CD4-positive, alpha-beta T cell treated with Interleukin-4 for 1 hour (primary cell): ENCODE results near the gene CPO.
"Not testable (repeated sequence)": the region's sequence is repeated elsewhere in the genome, so short reads cannot be mapped to it uniquely, and the experiment has no call there.

Experiments
- DNase-seq, 2 donors: peaks; one replicate each; pipeline ENCODE4 v3.0.0-alpha.2; 2020 to 2022

CPO gene, protein sequence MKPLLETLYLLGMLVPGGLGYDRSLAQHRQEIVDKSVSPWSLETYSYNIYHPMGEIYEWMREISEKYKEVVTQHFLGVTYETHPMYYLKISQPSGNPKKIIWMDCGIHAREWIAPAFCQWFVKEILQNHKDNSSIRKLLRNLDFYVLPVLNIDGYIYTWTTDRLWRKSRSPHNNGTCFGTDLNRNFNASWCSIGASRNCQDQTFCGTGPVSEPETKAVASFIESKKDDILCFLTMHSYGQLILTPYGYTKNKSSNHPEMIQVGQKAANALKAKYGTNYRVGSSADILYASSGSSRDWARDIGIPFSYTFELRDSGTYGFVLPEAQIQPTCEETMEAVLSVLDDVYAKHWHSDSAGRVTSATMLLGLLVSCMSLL

DNA sequence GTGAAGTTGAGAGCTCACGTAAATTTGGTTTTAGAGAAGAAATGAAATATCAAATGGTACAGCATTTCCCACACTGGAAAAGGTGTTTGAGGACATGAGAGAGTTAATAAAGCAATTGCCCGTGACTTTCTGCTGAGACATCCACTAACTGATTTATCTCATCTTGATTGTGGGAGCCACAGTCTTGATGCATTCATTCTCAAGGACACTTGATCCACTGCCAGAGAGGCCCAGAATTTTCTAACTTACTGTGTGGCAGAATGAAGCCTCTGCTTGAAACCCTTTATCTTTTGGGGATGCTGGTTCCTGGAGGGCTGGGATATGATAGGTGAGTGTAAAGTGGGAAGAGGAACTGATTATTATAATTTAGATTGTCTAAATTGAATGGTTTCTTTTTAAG, at the start of gene CPO:
Gene CPO (plus strand): TSS at position 179 of the 400 bp plus-strand sequence. CDS start 82 bp downstream, at position 261.
- no peak for DNase-seq

DNA sequence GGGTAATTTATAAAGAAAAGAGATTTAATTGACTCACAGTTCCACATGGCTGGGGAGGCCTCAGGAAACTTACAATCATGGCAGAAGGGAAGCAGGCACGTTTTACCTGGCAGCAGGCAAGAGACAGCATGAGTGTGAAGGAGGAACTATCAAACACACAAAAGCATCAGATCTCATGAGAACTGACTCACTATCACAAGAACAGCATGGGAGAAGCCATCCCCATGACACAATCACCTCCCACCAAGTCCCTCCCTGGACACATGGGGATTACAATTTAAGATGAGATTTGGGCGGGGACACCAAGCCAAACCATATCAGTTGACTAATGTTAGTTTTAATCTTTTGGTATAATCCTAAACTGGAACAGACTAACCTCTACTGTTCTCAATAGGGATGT, 49.1 kb upstream of the CPO start:
- no peak for DNase-seq

DNA sequence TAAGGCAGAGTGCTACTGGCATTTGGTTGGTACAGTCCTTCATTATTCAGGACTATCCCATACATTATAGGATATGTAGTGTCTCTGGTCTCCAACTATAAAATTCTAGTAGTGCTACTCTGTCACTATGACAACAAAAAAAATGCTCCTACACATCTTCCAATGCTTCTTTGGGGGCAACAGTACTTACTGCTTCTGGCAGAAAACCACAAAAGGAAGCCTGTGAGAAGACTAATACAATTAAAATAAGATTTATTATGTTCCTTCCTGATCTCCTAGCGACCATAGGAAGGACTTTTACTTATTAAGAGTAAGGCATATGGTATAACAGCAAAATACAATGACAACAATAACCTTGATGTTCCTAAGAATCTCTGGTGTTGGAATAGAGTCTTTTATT, 48.4 kb upstream of the CPO start:
- no peak for DNase-seq

DNA sequence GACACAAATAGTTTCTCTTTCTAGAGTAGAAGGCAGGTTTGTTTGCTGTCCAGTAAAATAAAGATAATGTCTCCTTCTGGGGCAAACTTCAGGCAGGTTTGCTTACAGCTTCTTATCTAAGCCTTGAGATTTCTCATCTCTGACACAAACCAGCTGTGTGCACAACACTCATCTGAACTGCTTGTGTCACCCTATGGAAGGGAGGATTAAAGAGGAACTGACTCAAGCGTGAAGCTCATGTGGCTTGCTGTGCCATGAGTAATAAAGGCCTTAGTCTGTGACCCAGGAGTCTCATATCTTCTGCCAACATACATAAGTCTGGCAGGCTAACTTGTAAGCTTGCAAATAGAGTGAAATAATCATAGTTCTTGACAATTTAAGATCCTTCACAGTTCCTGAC, 24.2 kb upstream of the CPO start:
- DNase-seq: no peak

DNA sequence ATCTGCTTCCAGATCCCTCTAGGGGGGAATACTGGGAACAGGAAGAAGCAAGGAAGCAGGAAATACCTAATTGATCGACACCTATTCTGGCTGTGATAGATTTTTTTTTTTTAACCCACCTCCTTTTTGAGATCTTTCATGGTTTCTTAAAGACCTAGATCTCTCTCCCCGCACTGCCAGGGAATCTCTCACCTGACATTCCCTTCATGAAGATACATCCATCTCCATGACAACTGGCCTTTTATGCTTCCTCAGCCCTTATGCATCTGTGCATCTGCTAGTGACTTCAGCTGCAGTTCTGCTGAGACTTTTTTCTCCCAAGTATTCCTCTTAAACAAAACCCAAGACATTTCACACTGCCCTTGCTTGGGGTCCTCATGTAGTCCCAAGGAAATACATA, 21.1 kb upstream of the CPO start:
- DNase-seq: no peak

DNA sequence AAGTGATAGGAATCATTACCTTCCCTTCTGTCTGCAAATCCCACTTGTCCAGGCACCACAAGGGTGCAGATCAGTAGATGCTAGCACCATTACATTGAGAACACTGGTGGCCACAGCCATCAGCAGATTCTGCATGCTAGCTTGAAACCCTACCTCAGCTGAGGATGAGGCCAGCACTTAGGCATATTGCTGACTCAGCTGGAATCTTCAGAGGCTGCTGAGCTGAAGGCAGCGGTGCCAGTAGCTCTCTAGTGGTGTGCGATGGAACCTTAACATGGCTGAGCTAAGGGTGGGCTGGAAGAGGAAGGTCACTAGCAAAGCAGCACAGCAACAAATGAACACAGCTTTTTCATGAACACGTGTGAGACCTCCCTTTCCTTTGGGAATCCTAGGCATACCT, 19.0 kb upstream of the CPO start:
- no peak for DNase-seq

DNA sequence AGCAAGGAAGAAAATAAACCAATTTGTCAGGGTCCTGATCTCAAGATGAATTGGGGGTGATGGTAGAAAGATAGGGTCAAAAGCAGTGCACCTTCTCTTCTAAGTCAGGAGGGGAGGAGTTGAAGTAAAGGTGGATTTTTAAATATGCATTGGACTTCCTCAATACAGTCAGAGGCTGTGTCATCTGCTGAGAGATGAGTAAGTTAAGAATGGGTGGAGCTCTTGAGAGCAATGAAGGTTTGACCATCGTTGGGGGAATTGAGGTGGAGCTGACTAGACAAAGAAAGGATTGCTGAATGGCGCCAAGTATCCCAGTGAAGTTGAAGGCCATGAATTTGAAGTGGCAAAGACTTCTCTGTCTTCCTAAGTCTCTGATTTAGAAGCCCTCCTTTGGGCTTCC, 18.4 kb upstream of the CPO start:
- DNase-seq: no peak

DNA sequence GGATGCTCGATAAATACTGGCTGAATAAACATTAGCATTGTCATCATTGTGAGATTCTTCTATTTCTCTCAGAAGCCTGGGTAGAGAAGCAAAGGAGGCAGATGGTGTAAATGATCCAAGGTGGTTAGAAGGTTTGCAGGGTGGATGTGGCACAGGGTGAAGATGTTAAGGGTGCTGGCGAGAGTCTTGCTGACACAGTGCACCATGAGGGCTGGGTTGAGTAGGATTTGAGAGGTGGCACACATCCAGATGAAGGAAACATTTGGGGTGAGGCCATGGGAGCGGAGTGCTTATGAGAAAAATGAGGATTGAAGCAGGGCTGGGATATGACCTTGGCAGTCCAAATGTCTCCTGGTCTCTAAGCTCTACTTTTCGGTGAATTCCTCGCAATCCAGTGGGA, 17.8 kb upstream of the CPO start:
- DNase-seq: no peak

DNA sequence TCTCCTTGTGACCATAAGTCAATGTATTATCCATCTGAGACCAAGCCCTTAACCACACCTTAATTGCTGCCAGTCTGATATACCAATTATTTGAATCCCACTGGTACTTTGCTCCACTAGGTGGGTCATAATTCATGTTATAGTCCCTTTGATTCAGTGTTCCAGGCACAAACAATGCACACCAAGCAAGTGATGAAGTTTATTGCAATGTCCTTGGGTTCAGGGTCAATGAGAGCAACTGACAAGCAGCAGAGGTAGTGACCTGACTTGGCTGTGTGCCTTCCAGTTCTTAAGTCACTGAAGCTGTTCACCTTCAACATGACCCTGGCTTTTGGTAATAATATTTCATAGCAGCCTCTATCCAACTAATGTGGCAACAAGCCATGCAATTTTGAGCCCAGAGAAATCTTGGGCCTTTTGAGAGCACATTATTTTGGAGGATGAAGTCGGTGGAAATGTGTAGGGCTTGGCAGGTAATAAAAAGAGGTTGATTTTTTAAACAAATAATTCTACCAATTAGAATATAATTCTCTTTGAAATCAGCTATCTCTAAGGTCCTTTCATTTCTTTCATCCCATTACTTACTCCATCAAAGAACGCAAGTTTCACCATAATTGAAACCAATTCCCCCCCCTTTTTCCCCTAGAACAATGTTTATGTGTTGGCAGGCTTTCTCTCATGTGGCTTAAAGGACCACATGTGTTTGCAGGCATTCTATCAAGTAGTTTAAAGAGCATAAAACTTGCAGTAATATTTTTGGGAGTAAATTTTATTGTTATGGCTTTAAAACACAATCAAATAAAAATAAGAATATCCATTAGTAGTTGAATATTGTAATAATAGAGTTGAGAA, 3.1 kb upstream of the CPO start:
- DNase-seq: no peak

DNA sequence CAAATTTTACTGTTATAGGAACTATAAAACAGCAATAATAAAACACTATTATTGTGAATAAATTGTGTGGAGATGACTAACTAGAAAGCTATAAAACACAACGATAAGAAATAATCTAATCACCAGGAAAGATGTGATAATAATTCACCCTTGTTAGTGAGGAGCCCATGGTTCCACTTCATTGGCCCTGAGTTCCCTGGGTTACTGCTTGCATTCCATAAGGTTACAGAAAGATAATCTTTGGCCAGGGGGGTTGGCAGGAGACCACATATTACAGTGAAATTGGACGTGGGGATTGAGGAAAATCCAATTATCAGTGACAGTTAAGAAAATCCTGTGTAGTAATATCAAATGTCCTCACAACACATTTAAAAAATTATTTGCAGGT, 2.5 kb upstream of the CPO start:
- DNase-seq: no peak

DNA sequence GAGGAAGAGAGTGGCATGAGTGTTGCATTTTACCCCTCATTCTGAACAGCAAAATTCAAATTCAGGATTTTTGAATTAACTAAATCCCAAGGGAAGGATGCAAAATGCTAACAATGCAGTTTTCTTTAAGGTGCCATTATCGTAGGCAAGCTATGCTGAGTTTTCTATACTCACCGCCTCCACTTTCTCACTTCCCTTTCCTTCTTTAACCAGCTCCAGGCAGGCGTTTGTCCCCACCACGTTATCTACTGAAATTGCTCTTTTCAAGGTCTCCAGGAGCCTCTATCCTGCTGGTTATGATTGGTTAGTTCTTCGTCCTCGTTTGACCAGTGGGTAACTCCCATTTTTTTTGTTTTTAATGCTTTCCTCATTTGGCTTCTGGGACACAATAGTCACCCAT, 1.8 kb upstream of the CPO start:
- no peak for DNase-seq

DNA sequence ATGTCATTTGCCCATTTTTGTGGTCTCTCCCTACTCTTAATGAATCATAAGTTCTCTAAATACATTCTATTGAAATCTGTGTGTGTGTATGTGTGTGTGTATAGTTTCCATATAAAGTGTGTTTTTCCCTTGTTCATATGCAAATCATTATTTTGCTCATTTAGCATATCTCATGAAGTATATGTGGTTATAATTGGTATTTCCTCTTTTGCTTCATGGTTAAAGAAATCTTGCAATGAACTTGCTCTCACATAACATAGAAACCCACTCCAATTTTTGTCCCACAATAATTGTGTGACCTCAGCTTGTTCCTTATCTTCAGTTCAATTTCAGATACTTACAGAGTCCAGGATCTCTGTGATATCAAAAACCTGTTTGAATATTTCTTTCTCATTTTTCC, 1.2 kb downstream of the CPO start:
- no peak for DNase-seq

DNA sequence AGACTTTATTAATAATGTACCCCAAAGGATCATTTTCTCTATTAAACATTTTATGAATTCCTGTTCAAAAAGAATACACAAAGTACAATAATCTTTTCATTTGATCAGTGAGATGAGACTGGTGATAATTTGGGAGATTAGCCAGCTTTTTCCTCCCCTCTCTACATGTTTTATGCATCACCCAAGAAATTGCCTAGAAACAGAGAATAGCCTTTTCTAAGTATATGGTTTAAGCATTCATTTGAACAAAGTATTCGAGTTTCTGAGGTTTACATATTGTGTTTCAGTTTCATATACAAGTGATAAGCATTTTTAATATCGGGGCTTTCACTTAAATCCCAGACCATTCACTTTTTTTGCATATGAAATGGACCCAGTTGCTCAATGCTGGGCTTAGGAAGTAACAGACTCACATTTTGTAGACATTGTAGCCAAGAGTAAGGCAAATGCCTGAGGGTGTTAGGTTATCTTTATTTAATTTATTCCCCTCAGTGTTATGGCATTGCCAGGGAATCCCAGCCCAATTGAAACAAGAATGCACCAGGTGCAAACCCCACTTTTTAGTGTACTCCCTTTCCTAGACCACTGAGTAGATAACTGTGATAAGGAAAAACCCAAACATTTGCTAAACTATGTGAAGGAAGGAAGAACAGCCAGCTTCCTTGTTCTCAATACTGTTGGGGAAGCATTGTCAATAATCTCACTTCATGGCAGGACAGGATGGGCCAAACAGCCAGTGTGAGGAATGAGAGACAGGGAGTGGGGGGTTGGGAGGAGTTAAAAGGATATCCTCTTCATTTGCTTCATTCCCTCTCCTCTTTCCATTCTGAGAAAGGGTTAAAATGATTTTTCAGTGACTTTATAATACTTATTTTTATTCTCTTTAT, 3.5 kb downstream of the CPO start:
- DNase-seq: no peak

DNA sequence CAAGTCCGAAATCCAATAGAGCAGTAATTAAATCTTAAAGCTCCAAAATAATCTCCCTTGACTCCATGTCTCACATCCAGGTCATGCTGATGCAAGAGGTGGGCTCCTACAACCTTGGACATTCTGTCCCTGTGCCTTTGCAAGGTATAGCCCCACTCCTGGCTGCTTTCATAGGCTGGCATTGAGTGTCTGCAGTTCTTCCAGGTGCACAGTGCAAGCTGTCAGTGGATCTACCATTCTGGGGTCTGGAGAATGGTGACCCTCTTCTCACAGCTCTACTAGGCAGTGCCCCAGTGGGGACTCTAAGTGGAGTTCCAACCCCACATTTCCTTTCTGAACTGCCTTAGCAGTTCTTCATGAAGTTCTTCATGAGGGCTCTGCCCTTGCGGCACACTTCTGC, 14.1 kb downstream of the CPO start:
- DNase-seq: not testable (repeated sequence)

DNA sequence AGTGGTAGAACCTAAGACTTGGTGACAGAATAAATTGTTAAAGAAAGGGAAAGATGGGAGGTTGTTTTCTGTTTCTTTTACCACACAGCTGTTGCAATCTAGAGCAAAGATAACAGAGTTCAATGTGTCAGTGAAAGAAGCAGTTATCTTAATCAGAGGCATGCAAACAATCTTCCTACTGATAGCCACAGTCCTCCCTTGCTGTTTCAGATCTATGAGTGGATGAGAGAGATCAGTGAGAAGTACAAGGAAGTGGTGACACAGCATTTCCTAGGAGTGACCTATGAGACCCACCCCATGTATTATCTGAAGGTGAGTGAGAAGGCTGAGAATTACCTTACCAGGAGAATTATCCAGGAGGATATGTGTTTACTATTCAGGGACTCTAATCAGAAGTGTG, 15.9 kb downstream of the CPO start:
- DNase-seq: no peak

DNA sequence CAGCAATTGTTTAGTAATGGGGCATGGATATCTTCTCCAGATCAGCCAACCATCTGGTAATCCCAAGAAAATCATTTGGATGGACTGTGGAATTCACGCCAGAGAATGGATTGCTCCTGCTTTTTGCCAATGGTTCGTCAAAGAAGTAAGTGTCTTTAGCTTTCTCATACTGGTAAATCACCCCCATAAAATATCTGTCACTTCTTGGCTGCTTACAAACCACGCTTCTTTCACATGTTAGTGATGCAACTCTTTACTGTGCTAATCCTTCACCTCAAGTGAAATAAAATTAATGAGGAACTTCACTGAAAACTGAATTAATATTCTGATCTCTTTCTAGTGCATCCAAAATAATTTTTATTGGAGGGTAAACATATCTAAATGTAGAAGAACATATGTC, 18.9 kb downstream of the CPO start:
- DNase-seq: no peak

DNA sequence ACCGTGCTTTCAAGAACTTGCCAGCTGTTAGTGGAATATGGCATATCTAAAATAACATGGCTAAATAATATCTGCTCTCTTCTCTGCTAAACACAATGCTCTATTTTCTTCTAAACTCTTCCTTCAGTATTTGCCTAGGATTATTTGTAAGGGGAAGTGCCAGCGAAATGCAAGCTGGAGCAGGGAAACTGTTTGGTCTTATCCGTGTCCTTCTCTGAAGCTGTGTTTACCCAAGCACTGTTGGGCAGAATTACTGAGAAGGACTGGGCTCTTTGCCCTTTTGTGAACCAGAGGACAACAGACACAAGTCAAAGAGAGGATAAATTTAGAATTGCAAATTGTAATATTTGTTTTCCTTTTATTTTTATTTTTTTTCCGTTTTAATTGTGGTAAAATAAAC, 23.6 kb downstream of the CPO start:
- DNase-seq: no peak

DNA sequence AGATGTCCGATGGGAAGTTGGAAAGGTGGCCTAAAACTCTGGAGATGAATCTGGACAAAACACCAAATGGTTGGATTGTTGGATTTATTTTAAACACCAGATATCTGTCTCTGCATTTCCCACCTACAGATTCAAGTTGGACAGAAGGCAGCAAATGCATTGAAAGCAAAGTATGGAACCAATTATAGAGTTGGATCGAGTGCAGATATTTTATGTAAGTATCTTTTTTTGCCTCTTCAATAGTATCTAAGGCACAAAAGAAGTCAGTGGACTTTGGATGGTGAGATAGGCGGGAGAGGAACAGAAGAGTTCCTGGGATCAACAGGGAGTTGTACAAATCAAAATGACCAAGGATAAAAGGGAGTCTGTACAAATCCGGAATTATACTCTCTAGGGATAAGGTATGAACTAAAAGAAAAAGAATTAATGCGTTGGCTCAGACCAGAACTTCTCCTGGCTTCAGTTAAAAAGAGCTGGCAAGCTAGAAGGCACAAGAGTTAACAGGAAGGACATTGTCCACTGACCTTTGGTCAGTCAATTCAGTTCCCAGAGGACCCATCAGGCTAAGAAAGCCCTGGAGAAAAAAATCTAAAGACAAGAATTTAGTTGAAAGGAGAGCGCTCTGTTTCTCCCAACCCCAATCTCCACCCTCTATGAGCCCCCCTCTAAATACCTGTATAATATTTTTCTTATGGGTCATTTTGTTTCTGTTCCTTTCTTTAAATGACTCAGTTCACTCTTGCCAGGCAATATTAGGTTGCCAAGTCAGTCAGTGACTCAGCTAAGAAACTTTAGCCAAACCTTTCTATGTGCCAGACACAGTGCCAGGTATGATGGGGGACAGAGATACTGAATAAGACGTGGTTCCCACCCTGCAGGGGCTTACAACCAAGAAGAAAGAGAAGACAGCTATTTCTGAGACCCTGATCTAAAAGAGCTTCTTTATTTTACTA, 29.1 kb downstream of the CPO start:
- DNase-seq: no peak

DNA sequence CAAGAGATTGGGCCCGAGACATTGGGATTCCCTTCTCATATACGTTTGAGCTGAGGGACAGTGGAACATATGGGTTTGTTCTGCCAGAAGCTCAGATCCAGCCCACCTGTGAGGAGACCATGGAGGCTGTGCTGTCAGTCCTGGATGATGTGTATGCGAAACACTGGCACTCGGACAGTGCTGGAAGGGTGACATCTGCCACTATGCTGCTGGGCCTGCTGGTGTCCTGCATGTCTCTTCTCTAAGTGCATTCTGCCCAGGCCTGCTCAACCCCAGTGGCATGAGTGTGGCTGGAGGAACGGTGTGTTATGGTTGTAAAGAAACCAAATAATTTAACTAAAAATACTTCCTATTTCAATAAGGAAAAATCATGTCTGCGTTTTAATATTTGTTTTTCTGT, 29.9 kb downstream of the CPO start:
- no peak for DNase-seq

DNA sequence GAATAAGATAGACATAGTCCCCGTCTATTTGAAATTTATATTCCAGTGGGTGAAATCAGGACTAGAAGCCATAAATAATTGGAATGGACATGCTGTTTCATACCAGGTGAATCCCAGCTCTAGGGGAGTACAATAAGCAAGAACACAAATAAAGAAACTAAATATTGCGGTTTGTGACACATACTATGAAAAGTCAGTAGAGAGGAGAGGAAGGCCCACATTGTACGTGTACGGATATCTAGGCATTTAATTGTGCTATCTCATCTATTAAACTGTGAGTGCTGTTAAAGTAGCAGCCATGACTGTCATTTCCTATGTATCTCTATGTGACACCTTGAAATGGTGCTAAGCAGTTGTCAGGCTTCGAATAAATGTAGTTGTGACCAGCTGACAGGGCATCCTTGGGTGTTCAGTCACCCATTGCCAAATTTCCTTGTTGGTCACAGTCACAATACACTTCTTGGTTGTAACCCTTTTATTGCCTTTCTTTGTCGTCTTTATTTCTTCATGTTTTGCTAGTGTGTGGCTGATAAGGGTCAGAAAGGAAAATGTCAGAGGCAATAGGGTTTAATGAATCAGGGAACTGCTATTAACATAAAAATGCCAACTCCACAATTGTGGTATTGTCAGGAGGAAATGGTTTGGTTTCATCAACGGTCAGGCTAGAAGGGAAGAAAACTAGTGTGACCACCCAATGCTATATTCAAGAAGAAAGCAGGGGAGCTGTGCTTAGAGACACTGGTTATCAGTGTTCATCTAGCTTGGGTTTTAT, 31.5 kb downstream of the CPO start:
- no peak for DNase-seq

DNA sequence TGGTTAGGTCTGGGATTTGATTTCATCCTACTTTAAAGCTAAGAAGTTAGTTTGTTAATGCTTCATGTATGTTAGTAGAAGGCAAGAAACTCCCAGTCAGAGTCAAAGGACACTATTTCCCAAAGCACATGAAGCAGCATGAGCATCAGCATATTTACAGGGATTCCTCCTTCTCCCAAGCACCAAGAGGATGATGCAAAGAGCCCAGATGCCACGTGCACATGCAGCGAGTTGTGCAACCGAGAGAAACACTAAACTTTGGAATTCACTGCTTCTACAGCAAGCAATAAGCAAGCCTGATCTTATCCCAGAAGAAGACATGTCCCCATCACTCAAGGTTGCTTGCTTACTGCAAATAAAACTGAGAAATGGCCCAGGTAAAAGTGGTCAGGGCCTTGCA, 32.5 kb downstream of the CPO start:
- DNase-seq: no peak
